Cerebellar cortex (tissue), 1 donor: Measurements from ENCODE around the gene CHDH.
A peak's percentile ranks its signal among the peaks of the same experiment; 100 is the strongest.

Experiments
- DNase-seq: peaks from one replicate; pipeline ENCODE4 v3.0.0-alpha.2; 2015; ENCODE audit warnings: low spot score

Gene CHDH

GRCh38 chr3:53849916-53850315 is 3.7 kb upstream of the CHDH start:
- no peak for DNase-seq

- DNase-seq = no peak
Measured at GRCh38 chr3:53846851-53847155, 584 bp upstream of the CHDH start.

DNA sequence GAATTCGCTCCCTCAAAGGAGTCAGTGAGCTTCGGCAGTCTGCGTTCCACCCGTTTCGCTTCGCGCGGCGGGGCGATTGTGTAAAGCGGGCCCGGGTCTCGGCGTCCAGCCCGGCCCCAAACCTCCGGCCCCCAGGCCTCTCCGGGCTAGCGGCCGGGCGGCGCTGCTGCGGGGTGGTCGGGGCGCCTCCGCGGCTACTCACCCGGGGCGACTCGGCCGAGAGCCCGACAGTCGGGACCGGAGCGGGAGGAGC is 412 bp downstream of the CHDH start:
- no peak for DNase-seq

DNA sequence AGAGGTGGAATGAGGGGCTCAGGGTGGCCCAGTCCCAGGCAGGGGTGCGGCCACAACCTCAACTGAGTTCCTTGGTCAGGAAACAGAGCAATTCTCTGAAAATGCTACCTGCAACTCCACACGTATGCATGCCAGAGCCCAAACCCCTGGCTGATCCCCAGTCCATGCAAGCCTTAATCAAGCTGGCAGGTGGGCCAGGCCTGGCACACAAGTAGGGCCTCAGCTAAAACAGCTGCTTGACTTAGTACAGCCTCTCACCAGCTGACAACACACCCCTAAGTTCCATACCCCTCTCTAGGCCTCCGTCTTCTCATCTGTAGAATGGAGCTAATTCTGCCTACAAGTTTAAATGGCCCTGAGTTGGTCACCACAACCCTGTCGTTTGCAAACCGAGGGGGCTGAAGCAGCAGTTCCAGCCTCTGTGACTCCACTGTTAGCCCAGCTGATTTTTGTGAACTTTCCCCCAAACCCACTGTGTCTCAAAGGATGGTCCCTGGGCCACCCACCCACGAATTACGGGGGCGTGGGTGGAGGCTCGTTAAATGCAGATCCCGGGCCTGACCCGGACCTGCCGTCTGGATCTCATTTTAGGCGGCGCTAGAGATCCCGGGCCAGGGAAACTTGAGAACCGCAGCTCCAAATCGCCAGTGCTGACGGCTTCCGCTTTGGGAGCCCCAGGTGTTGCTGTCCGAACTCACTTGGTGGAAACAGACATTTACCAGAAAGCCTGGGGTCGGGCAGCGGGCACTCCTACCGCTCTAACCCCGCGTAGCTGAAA is 927 bp downstream of the CHDH start:
- peak; percentile 64 for DNase-seq

DNA sequence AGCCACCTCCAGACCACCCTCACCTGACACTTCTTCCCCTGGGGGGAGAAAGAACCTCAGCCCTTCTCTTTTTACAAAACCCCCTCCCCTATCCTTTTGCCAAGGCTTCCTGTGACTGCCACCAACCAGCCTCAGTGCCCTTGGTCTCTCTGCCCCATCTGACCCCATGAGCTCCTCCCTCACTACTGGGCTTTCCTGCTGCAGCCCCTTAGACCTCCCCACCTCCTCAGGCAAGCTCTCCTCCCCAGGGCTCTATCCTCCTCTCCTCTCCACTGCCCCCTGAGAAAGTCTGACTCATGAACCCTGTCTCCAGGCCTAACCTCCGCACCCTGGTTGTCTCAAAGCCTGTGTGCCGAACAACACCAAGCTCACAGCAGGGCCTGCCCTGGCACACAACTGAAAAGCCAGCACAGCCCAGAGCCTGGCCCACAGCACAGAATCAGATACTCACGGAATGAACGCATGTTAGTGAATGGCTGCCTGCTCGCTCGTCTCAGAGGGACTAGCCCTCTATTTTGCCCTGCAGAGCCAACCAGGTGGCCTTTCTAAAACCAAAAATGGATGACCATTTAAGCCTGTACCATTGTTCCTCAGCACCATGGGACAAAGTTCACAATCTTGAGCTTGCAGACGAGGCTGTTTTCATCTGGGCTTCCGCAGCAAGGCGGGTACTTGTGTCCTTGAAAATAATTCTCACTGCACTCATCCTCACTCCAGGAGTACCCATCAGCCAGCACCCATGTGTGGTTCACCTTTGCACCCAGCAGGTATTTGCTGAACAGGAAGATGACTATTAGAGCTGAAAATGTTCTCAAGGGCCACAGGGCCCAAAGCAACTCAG is 1.7 kb downstream of the CHDH start:
- peak; percentile 51 for DNase-seq

DNA sequence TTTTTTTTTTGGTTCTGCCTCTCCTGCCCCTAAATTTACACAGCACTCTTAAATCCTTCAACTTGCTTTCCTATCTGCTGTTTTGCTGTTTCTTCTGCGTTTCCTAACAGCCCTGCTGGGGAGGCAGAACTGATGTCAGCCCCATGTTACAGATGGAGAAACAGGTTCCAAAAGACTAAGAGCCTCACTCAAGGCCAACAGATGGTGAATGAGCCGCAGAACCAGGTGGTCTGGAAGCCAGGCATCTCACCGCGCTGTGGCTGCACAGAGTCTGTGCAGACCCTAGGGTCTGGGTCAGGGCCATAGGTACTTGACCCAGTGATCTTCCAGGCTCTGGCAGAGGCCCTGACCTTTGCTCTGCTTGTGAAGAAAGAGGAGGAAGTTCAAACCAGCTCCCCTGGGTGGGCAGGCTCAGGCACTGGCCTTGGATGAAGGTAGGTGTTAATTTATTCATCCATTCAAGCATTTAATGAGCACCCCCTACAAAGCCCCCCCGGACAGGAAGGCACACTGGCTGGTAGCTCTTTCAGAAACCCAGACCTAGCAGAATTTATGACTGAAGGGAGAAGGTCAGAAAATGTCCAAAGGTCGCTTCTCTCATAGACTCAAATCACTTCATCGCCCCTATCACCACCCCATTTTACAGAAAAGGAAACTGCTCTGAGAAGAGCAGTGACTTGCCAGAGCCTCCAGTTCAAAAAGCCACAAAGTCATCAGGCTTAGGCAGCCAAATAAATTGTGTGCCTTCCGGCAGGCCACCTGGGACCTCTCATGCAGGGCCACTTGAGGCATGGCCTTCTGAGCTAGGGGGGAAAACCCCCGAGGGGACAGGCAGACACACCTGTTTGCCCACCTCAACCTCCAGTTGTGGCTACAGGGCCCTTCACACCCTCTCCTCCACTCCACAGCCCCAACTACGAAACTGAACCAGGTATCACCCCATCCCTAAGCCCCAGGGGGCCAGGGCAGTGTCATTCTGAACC is 2.7 kb downstream of the CHDH start:
- peak; percentile 81 for DNase-seq

- DNase-seq = peak; percentile 92
Measured at GRCh38 chr3:53842436-53843194, 3.6 kb downstream of the CHDH start.

GRCh38 chr3:53841296-53841695 is 4.9 kb downstream of the CHDH start:
- DNase-seq = no peak

DNA sequence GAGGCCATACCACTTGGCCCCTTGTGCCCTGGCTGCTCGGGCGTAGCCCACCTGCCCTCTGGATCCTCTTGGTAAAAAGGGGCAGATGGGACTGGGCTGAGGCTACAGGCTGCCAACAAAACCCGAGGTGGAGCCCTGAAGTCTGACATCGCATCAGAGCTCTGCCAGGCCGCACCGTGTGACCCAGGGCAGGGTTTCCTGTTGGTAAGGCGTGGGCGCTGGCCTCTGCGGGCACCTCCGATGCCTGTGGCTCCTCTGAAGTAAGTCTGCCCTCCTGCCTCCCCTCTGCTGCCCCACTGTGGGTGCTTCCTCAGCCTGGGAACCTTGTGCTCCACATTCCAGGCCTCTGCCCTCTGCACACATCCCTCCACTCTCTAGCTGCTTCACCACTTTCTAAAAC is 8.9 kb downstream of the CHDH start:
- no peak for DNase-seq

DNA sequence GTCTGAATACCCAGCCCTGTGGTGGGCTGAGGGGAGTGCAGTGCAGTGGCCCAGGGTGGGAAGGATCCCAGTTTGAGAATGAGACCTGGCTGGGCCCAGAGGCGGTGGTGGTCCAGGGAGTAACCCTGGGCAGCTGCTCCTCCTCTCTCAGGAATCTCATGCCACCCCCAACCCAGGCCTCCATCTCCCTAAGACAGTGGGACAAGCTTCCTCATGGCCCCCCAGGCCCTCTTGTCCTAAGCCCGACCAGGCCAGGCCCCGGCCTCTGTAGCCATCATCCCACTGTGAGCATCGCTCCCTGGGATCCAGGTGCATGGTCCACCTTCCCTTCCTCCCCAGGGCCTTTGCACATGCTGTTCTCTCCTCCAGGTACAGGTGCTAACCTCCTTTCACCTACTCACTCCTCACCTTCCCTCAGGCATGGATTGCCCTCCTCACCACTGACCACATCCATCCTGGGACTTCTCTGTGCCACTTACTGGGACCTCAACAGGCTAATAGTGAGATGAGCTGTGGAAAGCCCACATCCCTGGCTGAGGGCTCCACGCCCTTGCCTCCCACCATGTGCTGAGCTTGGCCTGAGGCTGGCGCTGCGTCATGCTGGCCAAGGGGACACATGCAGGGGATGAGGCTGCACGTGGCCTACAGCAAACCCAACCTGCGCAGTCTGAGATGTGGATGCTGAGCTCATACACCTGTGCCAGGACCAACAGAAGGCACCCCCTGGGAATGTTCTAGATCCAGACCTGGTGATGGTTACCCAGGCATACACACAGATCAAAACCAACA is 9.9 kb downstream of the CHDH start:
- DNase-seq = no peak

- no peak for DNase-seq
Measured at GRCh38 chr3:53835257-53835656, 11.0 kb downstream of the CHDH start.

DNA sequence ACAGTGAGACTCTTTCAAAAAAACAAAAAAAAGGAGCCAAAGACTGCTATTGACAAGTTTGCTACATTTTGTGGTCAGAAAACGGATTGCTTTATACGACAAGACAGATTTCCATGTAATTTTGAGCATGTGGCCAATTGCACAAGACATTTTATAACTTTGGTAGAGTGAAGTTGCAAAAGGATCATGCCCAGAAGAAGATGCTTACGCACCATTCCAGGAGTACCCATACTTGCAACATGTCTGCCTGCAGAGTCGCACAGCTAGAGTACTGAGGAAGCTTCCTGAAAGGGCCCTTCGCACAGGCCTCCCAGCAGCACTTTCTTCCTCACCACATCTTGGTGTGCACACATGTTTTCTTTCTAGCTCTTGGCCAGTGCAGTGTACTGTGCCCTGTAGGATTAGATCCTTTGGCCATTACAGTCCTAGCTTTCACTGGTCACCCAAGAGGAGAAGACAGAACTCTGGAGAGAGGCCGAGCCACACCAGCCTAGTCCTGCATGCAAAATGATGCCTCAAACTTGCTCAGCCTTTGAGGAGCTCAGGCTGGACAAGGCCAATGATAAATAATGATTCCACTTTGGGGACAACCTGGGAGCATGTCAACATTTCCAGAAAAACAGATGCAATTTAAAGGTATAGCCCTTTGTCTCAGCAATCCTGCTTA is 11.7 kb downstream of the CHDH start:
- DNase-seq = no peak

DNA sequence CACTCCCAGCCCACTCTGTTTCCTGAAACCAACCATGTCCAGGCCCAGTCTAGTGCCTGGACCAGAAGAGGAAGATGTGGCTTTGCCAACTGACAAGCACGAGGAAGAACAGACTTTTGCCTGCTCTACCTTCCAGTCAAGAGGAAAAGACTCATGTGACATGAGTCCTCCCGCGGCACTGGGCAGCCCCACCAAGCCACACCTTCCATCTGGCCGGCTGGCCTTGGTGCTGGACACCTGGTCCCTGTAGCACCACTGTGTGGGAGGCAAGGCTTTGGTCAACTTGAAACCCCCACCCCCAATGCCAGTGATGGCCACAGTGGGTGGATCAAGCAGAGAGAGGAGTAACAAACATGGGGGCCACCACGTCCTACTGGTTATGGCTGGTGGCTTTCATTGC is 12.5 kb downstream of the CHDH start:
- no peak for DNase-seq

DNA sequence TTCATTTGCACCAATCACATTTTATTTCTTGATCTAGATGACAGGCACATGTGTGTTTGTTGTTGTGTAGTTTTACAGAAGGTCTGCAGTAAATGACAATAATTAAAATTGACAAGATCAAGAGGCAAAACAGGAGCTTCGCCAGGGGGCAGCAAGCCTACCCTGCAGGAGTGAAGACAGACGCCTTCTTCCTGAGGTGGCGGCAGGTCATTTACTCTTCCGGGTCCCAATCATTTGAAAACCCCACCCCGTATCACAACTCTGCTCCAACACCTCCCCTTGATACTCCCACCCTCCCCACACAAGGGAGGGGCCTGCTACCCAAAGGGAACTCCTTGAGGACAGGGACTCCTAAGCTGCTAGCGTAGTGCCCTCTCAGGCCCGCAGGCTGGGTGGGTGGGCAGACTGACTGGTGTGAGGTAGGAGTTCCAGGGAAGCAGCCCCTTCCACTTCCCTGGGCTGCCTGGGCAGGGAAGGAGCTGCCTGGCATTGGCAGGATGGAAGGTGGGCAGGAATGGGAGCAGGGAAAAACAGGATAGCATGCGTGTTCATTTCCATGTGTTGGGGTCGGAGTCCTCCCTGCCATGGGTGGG is 13.1 kb downstream of the CHDH start:
- DNase-seq = no peak

DNA sequence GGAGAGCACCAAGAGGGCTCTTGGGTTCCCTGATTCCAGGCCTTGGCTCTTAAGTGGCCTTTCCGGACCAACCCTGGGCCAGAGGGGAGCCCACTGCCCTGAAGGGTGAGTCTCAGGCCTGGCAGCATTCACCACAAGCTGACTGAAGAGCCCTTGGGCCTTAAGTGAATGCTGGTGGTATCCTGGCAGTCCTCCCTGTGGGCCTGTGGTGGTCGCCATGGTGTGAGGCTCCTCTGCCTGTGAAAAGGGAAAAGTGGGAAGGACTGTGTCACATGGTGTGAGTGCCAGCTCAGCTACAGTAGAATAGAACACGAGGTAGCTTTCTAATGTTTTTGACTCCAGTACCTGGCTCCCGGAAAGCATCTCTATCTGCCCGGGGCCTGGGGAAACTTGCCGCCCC is 15.3 kb downstream of the CHDH start:
- no peak for DNase-seq

DNA sequence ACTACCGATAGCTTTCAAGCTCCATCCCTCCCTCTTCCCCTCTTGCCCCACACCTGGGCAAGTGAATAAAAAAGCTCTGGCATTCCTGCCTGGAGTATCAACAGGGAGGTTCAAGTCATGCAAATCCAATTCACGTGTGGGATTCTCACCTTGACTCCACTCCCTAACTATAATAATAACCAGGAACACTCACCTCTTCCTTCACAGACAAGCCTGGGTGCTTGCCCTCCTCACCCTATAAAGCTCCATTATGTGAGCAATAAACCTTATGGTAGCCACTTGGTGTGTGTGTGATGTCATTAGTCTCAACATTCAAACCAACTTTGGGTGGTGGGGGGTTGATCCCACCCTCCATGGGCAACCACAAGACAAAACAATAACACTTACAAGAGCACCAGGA is 16.6 kb downstream of the CHDH start:
- DNase-seq = no peak

- no peak for DNase-seq
Measured at GRCh38 chr3:53828581-53828980, 17.6 kb downstream of the CHDH start.

- DNase-seq = no peak
Measured at GRCh38 chr3:53826048-53826447, 20.2 kb downstream of the CHDH start.

DNA sequence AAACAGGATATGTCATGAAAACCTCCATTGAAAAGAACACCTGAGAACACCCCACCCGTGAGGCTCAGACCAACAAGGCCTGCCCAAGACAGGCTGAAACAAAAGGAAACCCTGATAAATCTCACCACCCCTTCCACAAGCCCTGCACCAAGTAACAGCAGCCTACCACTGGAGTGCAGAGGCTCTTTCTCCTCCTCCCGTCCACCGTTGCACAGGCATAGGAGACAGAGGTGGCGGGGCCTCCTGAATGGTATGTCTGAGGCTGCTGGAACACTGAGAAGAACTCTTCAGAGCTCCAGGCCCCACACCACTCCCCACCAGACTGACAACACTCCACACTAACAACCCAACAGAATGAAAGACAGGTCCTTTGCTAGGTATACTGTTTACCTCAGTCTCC is 21.4 kb downstream of the CHDH start:
- DNase-seq = no peak

GRCh38 chr3:53823956-53824657 is 22.1 kb downstream of the CHDH start:
- DNase-seq = no peak
